Uterus (tissue), 4 donors: ENCODE results near the gene CCL4L2. TPM values are rescaled to one million over a fixed set of nuclear protein-coding genes. Genes with fewer than 3 reads are reported as not detected.
"Not testable (repeated sequence)": the region's sequence is repeated elsewhere in the genome, so short reads cannot be mapped to it uniquely, and the experiment has no call there.

ENCODE experiments used
- DNase-seq, 2 donors: peaks; one replicate each; pipeline ENCODE4 v3.0.0-alpha.2; 2019 to 2020
- H3K27ac ChIP-seq, 2 donors: fragments of 200-600 bp; sonication (generic); 1 replicate in 1 of 2; 2 replicates in 1 of 2; pipeline ENCODE4 v1.5.1; 2016 to 2018
- H3K27me3 ChIP-seq, 2 donors: fragments of 200-600 bp; sonication (generic); one replicate each; pipeline ENCODE4 v1.5.1; 2018 to 2019; ENCODE audit warnings: control low read depth in 1 of 2
- H3K36me3 ChIP-seq, 2 donors: fragments of 200-600 bp; sonication (generic); one replicate each; pipeline ENCODE4 v1.5.1; 2019; ENCODE audit warnings: control low read depth in 1 of 2
- H3K4me1 ChIP-seq, 2 donors: fragments of 200-600 bp; sonication (generic); one replicate each; pipeline ENCODE4 v1.5.1; 2018 to 2019; ENCODE audit warnings: control low read depth in 1 of 2
- H3K4me3 ChIP-seq, 2 donors: fragments of 200-600 bp; sonication (generic); 1 replicate in 1 of 2; 2 replicates in 1 of 2; pipeline ENCODE4 v1.5.1; 2018 to 2019; ENCODE audit warnings: mild to moderate bottlenecking in 1 of 2
- H3K9me3 ChIP-seq, 2 donors: fragments of 200-600 bp; sonication (generic); one replicate each; pipeline ENCODE4 v1.5.1; 2019; ENCODE audit warnings: control low read depth in 1 of 2
- CTCF ChIP-seq, 4 experiments: fragments of 200-600 bp in 2 of 4; fragments of 450-650 bp in 2 of 4; sonication (generic) in 2 of 4; IDR thresholded peaks; one replicate each; pipeline ENCODE4 v1.5.1; 2016 to 2019; ENCODE audit warnings: antibody characterized with exemption in 4 of 4, mild to moderate bottlenecking in 2 of 4, moderate library complexity in 1 of 4
- POLR2A ChIP-seq, 2 donors: fragments of 450-650 bp; IDR thresholded peaks; one replicate each; pipeline ENCODE4 v1.6.1; 2016; ENCODE audit warnings: antibody characterized with exemption in 2 of 2, mild to moderate bottlenecking in 1 of 2, moderate library complexity in 1 of 2
- intact Hi-C: fragments of 100-400 bp; cut with DNase I; formaldehyde crosslinking; loops from one replicate; pipeline ENCODE4 v1.15.1; 2023; ENCODE audit warnings: low total_unique reads
- total RNA-seq, 4 donors: library from RNA; depleted of rRNA in 3 of 4; stranded (reverse); fragments of >200 nt in 3 of 4; gene quantifications; one replicate each; pipeline versions ENCODE4 v1.1.0 to v1.2.4, GENCODE V29; 2014 to 2023
- donor health status: DM: yes; HTN: yes; CAD: no.

The CCL4L2 gene
- total RNA-seq, 4 donors from 2014 or later: 6.7 TPM; not detected in 3

GRCh38 chr17:36184023-36184765 lies 26.7 kb upstream of the CCL4L2 start:
- intact Hi-C loops: no loop called here
- no peak for TF ChIP-seq CTCF (IDR thresholded peaks at IDR 0.05)
- Histone ChIP-seq H3K4me3 (peak overlapping the region; percentile 42 to 56), H3K27ac (peak overlapping the region in 1 of 2 donors; percentile 33), H3K9me3 (no peaks in the 10 kb centered on the region), H3K4me1 (peaks cover 0 to 6% of the 10 kb centered on the region in 2 donors), H3K36me3 (no peaks in the 10 kb centered on the region), H3K27me3 (peaks cover 0 to 3% of the 10 kb centered on the region in 2 donors)
- DNase-seq: peak in 1 of 2 donors; percentile 2

GRCh38 chr17:36185416-36185815 lies 25.4 kb upstream of the CCL4L2 start:
- TF ChIP-seq POLR2A (IDR thresholded peaks at IDR 0.05) (no peak), CTCF (IDR thresholded peaks at IDR 0.05) (no peak)
- intact Hi-C loops: no loop called here
- no peak for DNase-seq

GRCh38 chr17:36186810-36187763 lies 23.8 kb upstream of the CCL4L2 start:
- H3K4me3 ChIP-seq, DNase-seq, intact Hi-C loops, H3K4me1 ChIP-seq, H3K36me3 ChIP-seq, H3K9me3 ChIP-seq, H3K27me3 ChIP-seq, H3K27ac ChIP-seq: not testable (repeated sequence)

More at GRCh38 chr17:36185416-36185815, 25.4 kb upstream of the CCL4L2 start:
- H3K36me3 ChIP-seq: no peaks in the 10 kb centered on the region
- no peak overlapping the region for H3K4me3 ChIP-seq
- H3K27ac ChIP-seq: no peak overlapping the region
- H3K27me3 ChIP-seq: peaks cover 0 to 3% of the 10 kb centered on the region in 2 donors
- peaks cover 0 to 6% of the 10 kb centered on the region in 2 donors for H3K4me1 ChIP-seq
- no peaks in the 10 kb centered on the region for H3K9me3 ChIP-seq

GRCh38 chr17:36187943-36188665 lies 22.8 kb upstream of the CCL4L2 start:
- DNase-seq, H3K27ac ChIP-seq, H3K36me3 ChIP-seq, H3K4me1 ChIP-seq, H3K4me3 ChIP-seq, intact Hi-C loops, H3K27me3 ChIP-seq, H3K9me3 ChIP-seq: not testable (repeated sequence)

GRCh38 chr17:36188891-36189306 lies 22.0 kb upstream of the CCL4L2 start:
- TF ChIP-seq CTCF (IDR thresholded peaks at IDR 0.05) (no peak), POLR2A (IDR thresholded peaks at IDR 0.05) (no peak)
- Histone ChIP-seq H3K4me3 (no peak overlapping the region), H3K27me3 (no peaks in the 10 kb centered on the region), H3K9me3 (no peaks in the 10 kb centered on the region), H3K27ac (no peak overlapping the region), H3K4me1 (peaks cover 0 to 2% of the 10 kb centered on the region in 2 donors), H3K36me3 (no peaks in the 10 kb centered on the region)
- intact Hi-C loops: no loop called here
- DNase-seq: no peak

- H3K27me3 ChIP-seq, H3K4me3 ChIP-seq, H3K9me3 ChIP-seq, DNase-seq, H3K27ac ChIP-seq, H3K4me1 ChIP-seq, H3K36me3 ChIP-seq, intact Hi-C loops: not testable (repeated sequence)
Measured at GRCh38 chr17:36189993-36190392, 20.9 kb upstream of the CCL4L2 start.

- intact Hi-C loops, H3K4me3 ChIP-seq, H3K36me3 ChIP-seq, H3K27me3 ChIP-seq, H3K27ac ChIP-seq, H3K4me1 ChIP-seq, H3K9me3 ChIP-seq, DNase-seq: not testable (repeated sequence)
Measured at GRCh38 chr17:36190549-36191330, 20.1 kb upstream of the CCL4L2 start.
